A549 (cell line): ENCODE measurements around the gene PANK3. TPM values are rescaled to one million over a fixed set of nuclear protein-coding genes. Genes with fewer than 3 reads are reported as not detected.

Source experiments
- ATAC-seq, 2 experiments: fragments of 200-7000 bp in 1 of 2; fragments of >200 bp in 1 of 2; cut with Nextera tagmentation in 1 of 2; cut with Tn5 transposase in 1 of 2; 3 replicates each; pipeline versions ENCODE4 v1.8.0 to v1.9.1; 2018 to 2020; ENCODE audit warnings: mild to moderate bottlenecking in 1 of 2, moderate library complexity in 1 of 2
- CTCF ChIA-PET: fragments of 300-600 bp; sonication (Branson Sonifier 250); formaldehyde crosslinking; extraction: SDS; loops from one replicate; lab custom pipeline; 2021; ENCODE audit warnings: antibody characterized with exemption, inconsistent platforms; lab: Yijun Ruan, JAX
- POLR2A ChIA-PET: fragments of 350-600 bp; formaldehyde crosslinking; extraction: SDS; loops from one replicate; lab custom pipeline; 2021; ENCODE audit warnings: antibody characterized with exemption, inconsistent platforms; lab: Yijun Ruan, JAX
- DNase-seq, 2 experiments: peaks; one replicate each; pipeline versions ENCODE4 v3.0.0 to v3.0.0-alpha.2; 2011 to 2016; ENCODE audit warnings: low read depth in 1 of 2, low spot score in 1 of 2
- FAIRE-seq: peaks from 2 replicates; lab custom pipeline; 2011; peaks lifted over from hg19 to GRCh38; lab: Jason Lieb, UNC
- H3K27ac ChIP-seq, 2 experiments: fragments of >200 bp; sonication (Bioruptor Twin); formaldehyde crosslinking; 3 replicates each; pipeline ENCODE4 v1.5.1; 2016 to 2017
- H3K4me1 ChIP-seq: fragments of >200 bp; sonication (Bioruptor Twin); formaldehyde crosslinking; 3 replicates; pipeline ENCODE4 v1.6.1; 2016
- H3K4me2 ChIP-seq: fragments of >200 bp; sonication (Bioruptor Twin); formaldehyde crosslinking; 3 replicates; pipeline ENCODE4 v1.6.1; 2016
- H3K4me3 ChIP-seq: fragments of >200 bp; sonication (Bioruptor Twin); formaldehyde crosslinking; 3 replicates; pipeline ENCODE4 v1.5.1; 2016
- H3K9me3 ChIP-seq: fragments of >200 bp; sonication (Bioruptor Twin); formaldehyde crosslinking; 3 replicates; pipeline ENCODE4 v1.6.1; 2016
- BCL3 ChIP-seq: fragments of >200 bp; sonication (Bioruptor Twin); formaldehyde crosslinking; IDR thresholded peaks from 3 replicates; pipeline ENCODE4 v1.6.1; 2016
- BHLHE40 ChIP-seq: IDR thresholded peaks from 2 replicates; pipeline ENCODE4 v1.6.1; 2012; ENCODE audit warnings: low read depth, low read length, inconsistent platforms
- CBX8 ChIP-seq: fragments of 200-600 bp; sonication (generic); IDR thresholded peaks from 2 replicates; pipeline ENCODE4 v1.6.1; 2016
- CHD4 ChIP-seq: fragments of 200-600 bp; sonication (generic); IDR thresholded peaks from 2 replicates; pipeline ENCODE4 v1.6.1; 2016; ENCODE audit warnings: antibody characterized with exemption, mild to moderate bottlenecking, borderline replicate concordance
- CTCF ChIP-seq: fragments of >200 bp; sonication (Bioruptor Twin); formaldehyde crosslinking; IDR thresholded peaks from 3 replicates; pipeline ENCODE4 v1.5.1; 2016
- E2F6 ChIP-seq: IDR thresholded peaks from 2 replicates; pipeline ENCODE4 v1.6.1; 2012; ENCODE audit warnings: low read depth, borderline replicate concordance
- FOXS1 ChIP-seq: fragments of 250-450 bp; sonication (Bioruptor Pico); IDR thresholded peaks from 2 replicates; pipeline ENCODE4 v1.5.0; 2020; ENCODE audit warnings: mild to moderate bottlenecking, moderate library complexity
- HDAC2 ChIP-seq: fragments of 200-600 bp; sonication (generic); IDR thresholded peaks from 2 replicates; pipeline ENCODE4 v1.6.1; 2016
- HES2 ChIP-seq: fragments of >200 bp; sonication (Bioruptor Twin); formaldehyde crosslinking; IDR thresholded peaks from 2 replicates; pipeline ENCODE4 v1.6.1; 2016
- HOXA7 ChIP-seq: fragments of 250-450 bp; sonication (Bioruptor Pico); IDR thresholded peaks from 2 replicates; pipeline ENCODE4 v1.5.0; 2020; ENCODE audit warnings: mild to moderate bottlenecking, moderate library complexity
- HOXB13 ChIP-seq: fragments of 250-450 bp; sonication (Bioruptor Pico); IDR thresholded peaks from 2 replicates; pipeline ENCODE4 v1.5.0; 2020; ENCODE audit warnings: low read depth, mild to moderate bottlenecking, moderate library complexity
- HOXB5 ChIP-seq: fragments of 250-450 bp; sonication (Bioruptor Pico); IDR thresholded peaks from 2 replicates; pipeline ENCODE4 v1.5.0; 2020; ENCODE audit warnings: mild to moderate bottlenecking, moderate library complexity
- JUN ChIP-seq, 2 experiments: fragments of >200 bp; sonication (Bioruptor Twin); formaldehyde crosslinking; IDR thresholded peaks; 2 replicates in 1 of 2; 3 replicates in 1 of 2; pipeline ENCODE4 v1.6.1; 2016 to 2017
- JUNB ChIP-seq: fragments of >200 bp; sonication (Bioruptor Twin); formaldehyde crosslinking; IDR thresholded peaks from 2 replicates; pipeline ENCODE4 v1.6.1; 2016
- KDM1A ChIP-seq: fragments of 200-600 bp; sonication (generic); IDR thresholded peaks from 2 replicates; pipeline ENCODE4 v1.6.1; 2016; ENCODE audit warnings: low read depth, mild to moderate bottlenecking
- MAFK ChIP-seq: fragments of 450-650 bp; IDR thresholded peaks from 2 replicates; pipeline ENCODE4 v1.6.1; 2014; ENCODE audit not compliant: partially characterized antibody
- MYC ChIP-seq: IDR thresholded peaks from 2 replicates; pipeline ENCODE4 v1.6.1; 2012; ENCODE audit warnings: mild to moderate bottlenecking, inconsistent platforms, low read length, improper control_type of control experiment, borderline replicate concordance
- NPAS2 ChIP-seq: fragments of 250-450 bp; sonication (Bioruptor Pico); IDR thresholded peaks from 2 replicates; pipeline ENCODE4 v1.8.0; 2022; ENCODE audit warnings: mild to moderate bottlenecking, moderate library complexity, borderline replicate concordance
- NR3C1 ChIP-seq: fragments of >200 bp; sonication (Bioruptor Twin); formaldehyde crosslinking; IDR thresholded peaks from 3 replicates; pipeline ENCODE4 v1.6.1; 2017
- RCOR1 ChIP-seq: fragments of 150-350 bp; IDR thresholded peaks from 2 replicates; pipeline ENCODE4 v1.6.1; 2014; ENCODE audit warnings: antibody characterized with exemption, low read length, low read depth
- REST ChIP-seq: fragments of 200-600 bp; sonication (generic); IDR thresholded peaks from 2 replicates; pipeline ENCODE4 v1.6.1; 2016; ENCODE audit warnings: antibody characterized with exemption, mild to moderate bottlenecking, moderate library complexity
- RFX5 ChIP-seq: fragments of 450-650 bp; IDR thresholded peaks from 2 replicates; pipeline ENCODE4 v1.7.1; 2014; ENCODE audit warnings: antibody characterized with exemption, mild to moderate bottlenecking, moderate library complexity
- SREBF2 ChIP-seq: fragments of 450-650 bp; IDR thresholded peaks from 2 replicates; pipeline ENCODE4 v1.6.1; 2014; ENCODE audit warnings: mild to moderate bottlenecking, moderate library complexity
- TFCP2L1 ChIP-seq: fragments of 250-450 bp; sonication (Bioruptor Pico); IDR thresholded peaks from 2 replicates; pipeline ENCODE4 v1.5.0; 2021; ENCODE audit warnings: mild to moderate bottlenecking
- USF2 ChIP-seq: fragments of 450-650 bp; IDR thresholded peaks from 2 replicates; pipeline ENCODE4 v1.6.1; 2014; ENCODE audit warnings: antibody characterized with exemption
- ZFP36 ChIP-seq: fragments of 450-650 bp; IDR thresholded peaks from 2 replicates; pipeline ENCODE4 v1.6.1; 2014; ENCODE audit warnings: borderline replicate concordance; ENCODE audit not compliant: partially characterized antibody
- ZSCAN20 ChIP-seq: fragments of 250-450 bp; sonication (Bioruptor Pico); IDR thresholded peaks from 2 replicates; pipeline ENCODE4 v1.8.0; 2022; ENCODE audit warnings: mild to moderate bottlenecking, moderate library complexity
- WGBS: methylation state at CpG from one replicate; pipeline ENCODE4 v1.1.6; 2017; ENCODE audit errors: missing lambda C conversion rate; 5-methylcytosine and 5-hydroxymethylcytosine counted together
- polyA plus RNA-seq, 4 experiments: library from polyadenylated mRNA; depleted of rRNA in 3 of 4; stranded (reverse); fragments of >200 nt; fragmentation: RNase III in 1 of 4; extraction: RNeasy Plus Mini Kit Qiagen cat#74134 plus additional on column Dnase treatment in 1 of 4; gene quantifications; 2 replicates in 3 of 4; 3 replicates in 1 of 4; pipeline ENCODE4 v1.2.3, GENCODE V29; 2011 to 2017

The PANK3 gene
- polyA plus RNA-seq, 2 of the 4 experiments (the other 2 are of a cell fraction): 21.9 to 41.3 TPM

- H3K4me2 ChIP-seq: no peak overlapping the region
- FAIRE-seq: no peak
- H3K9me3 ChIP-seq: no peaks in the 10 kb centered on the region
- H3K27ac ChIP-seq: no peak overlapping the region
- DNase-seq: no peak
- ChIA-PET CTCF (no interaction called here), POLR2A (no interaction called here)
- no peak for ATAC-seq
- H3K4me1 ChIP-seq: no peaks in the 10 kb centered on the region
- TF ChIP-seq NR3C1: no peak
- no peak for TF ChIP-seq HOXB5
- TF ChIP-seq MYC: no peak
- TF ChIP-seq CHD4: no peak
- TF ChIP-seq HDAC2: no peak
- TF ChIP-seq KDM1A: no peak
- TF ChIP-seq BCL3: no peak
- TF ChIP-seq USF2: no peak
- no peak for TF ChIP-seq SREBF2
- no peak for TF ChIP-seq BHLHE40
- TF ChIP-seq CBX8: no peak
- no peak for TF ChIP-seq E2F6
- no peak for TF ChIP-seq NPAS2 (CRISPR knock-in tag)
- no peak for TF ChIP-seq HOXB13 (CRISPR knock-in tag)
- TF ChIP-seq RCOR1: no peak
- no peak for TF ChIP-seq CTCF
- TF ChIP-seq HOXA7 (CRISPR knock-in tag): no peak
- TF ChIP-seq ZSCAN20 (CRISPR knock-in tag): no peak
- TF ChIP-seq FOXS1 (CRISPR knock-in tag): no peak
- no peak for TF ChIP-seq JUNB
- H3K4me3 ChIP-seq: no peak overlapping the region
- 62% methylated on average over 3 of the region's 3 CpGs for WGBS
Observed at GRCh38 chr5:168600409-168600808, 21.2 kb upstream of the PANK3 start.

- Histone ChIP-seq H3K27ac (no peak overlapping the region), H3K4me3 (no peak overlapping the region), H3K4me2 (no peak overlapping the region), H3K4me1 (no peaks in the 10 kb centered on the region), H3K9me3 (no peaks in the 10 kb centered on the region)
- ChIA-PET CTCF (no interaction called here), POLR2A (interaction anchor here (0.6 kb wide), 1 partner anchor 52 kb away, joined by 3 read pairs; no protein-coding TSS in a partner anchor)
- no peak for FAIRE-seq
- TF ChIP-seq RFX5 (no peak), ZFP36 (no peak), MAFK (no peak), JUN (IDR thresholded peaks at IDR 0.05) (no peak), TFCP2L1 (CRISPR knock-in tag) (no peak), RCOR1 (no peak), KDM1A (no peak), HES2 (no peak), REST (no peak)
- no peak for ATAC-seq
- 91% methylated on average over 10 of the region's 10 CpGs for WGBS
- DNase-seq: no peak
Observed at GRCh38 chr5:168599826-168600225, 20.7 kb upstream of the PANK3 start.
